D341Med (cell line): Measurements from ENCODE around the gene PRC1.
"Not testable (repeated sequence)": the region's sequence is repeated elsewhere in the genome, so short reads cannot be mapped to it uniquely, and the experiment has no call there.

Experiments
- DNase-seq: peaks from one replicate; pipeline ENCODE4 v3.0.0; 2012; ENCODE audit warnings: low spot score

PRC1 gene

DNA sequence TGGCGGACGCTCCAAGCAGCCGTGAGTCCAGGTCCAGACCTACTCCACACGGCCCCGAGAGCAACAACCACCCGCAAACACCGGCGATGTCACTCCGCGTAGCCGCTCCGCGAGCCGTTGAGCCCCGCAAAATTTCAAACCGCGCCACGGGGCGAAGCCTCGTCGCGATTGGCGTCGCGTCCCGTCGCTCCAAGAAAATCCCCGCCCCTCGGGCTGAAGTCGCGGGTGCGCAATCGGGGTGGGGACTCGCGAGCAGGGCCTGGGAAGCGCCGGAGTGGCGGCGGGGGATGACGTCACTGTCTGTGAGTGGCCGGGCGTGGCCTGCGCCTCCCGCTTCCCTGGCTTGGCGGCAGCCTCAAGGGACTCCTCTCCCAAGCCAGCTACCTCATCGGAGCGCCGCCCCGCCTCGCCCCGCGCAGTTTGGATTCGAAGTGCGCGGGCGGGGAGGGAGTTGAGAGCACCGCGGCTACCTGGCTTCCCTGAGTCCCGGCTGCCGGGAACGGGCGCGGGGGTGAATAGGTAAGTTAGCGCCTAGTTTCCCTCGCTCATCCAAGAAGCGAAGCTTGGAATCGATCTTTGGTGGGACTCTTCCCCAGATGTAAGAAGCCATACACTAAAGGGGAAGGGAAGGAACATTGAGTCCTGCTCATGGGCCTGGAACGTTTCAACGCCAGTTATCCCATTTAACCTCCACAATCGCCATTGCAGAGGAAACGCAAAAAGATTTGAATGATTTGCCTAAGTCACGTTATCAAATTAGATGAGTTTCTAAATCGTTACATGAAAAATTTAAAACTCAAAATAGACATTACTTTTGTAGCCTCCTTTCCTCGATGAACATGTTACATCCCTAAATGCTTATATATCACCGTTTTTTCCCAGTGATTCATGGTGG lies at the start of gene PRC1:
Gene PRC1, minus strand, starts transcription at position 119 of the 895 bp plus-strand sequence. Its CDS starts 118 bp downstream, at position 1.
- DNase-seq, result peak; percentile 100

- no peak for DNase-seq
Measured at GRCh38 chr15:91043202-91043874, 49.0 kb upstream of the PRC1 start.

DNA sequence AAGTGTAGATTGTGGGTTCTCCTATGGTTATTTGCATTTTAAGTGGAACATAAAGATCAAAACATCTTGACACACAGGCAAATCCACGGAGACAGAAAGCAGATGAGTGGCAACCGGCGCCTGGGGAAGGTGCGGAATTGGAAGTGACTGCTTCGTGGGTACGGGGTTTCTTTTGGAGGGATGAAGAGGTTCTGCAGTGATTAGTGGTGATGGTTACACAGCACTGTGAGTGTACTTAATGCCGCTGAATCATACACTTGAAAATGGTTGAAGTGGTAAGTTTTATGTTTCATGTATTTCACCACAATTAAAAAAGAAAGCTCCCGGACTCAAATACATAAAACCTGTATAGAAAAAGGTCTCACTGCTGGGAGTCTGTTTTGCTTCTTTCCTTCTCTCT lies 46.5 kb upstream of the PRC1 start:
- no peak for DNase-seq

GRCh38 chr15:91039996-91040395 lies 45.7 kb upstream of the PRC1 start:
- DNase-seq, result no peak

DNA sequence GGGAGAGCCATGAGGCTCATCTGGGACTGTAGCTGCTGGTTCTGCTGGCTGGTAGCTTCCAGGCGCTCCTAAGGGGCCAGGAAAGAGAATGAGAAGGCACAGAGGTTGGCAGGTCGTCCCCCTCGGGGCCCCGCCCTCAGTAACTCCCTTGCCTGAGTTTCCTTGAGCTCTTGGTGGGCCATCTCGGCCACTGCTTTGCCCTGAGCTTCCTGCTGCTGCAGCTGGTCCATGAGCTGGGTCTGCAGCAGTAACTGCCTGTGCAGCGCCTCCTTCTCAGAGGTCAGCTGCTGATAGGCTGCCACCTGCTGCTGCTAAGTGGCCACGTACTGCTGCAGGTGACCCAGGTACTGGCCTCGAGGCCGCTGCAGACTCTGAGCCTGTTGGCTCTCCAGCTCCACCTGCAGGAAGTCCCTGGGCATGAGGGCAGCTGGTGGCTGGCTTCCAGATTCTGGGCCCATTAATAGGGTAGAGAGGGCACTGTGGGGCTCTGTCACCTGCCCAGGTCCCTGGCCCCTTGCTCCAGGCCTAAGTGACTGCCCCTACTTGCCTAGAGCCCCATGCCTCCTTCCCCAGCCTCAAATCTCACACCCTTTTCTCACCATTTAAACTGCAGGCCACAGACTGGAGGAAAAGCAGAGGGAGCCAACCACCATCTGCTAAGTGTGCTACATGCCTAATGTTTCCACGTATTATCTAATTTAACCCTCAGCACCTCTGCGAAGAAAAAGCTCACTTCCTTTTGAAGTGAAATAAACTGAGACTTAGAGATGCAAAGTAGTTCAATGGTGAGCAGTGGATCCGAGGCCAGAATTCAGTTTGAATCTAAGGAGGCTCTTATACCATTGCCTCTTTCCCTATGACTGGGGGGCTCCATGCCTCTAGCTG lies 38.8 kb upstream of the PRC1 start:
- DNase-seq, result peak; percentile 70

GRCh38 chr15:91031796-91032195 lies 37.5 kb upstream of the PRC1 start:
- DNase-seq, result no peak

GRCh38 chr15:91027677-91028076 lies 33.3 kb upstream of the PRC1 start:
- DNase-seq, result no peak

- DNase-seq, result no peak
Measured at GRCh38 chr15:91023720-91024119, 29.4 kb upstream of the PRC1 start.

DNA sequence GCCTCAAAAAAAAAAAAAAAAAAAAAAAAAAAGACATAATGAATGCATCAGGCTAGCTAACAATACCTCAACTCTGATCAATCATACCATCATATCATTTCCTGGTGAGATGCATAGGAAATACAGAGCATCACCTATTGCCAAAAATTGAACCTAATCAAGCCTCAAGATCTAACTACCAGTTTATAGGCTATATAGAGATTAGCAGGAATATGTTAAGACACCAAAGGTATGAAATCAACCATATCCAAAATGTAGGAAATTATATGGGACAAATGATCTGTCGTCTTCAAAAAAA lies 28.4 kb upstream of the PRC1 start:
- DNase-seq, result no peak

DNA sequence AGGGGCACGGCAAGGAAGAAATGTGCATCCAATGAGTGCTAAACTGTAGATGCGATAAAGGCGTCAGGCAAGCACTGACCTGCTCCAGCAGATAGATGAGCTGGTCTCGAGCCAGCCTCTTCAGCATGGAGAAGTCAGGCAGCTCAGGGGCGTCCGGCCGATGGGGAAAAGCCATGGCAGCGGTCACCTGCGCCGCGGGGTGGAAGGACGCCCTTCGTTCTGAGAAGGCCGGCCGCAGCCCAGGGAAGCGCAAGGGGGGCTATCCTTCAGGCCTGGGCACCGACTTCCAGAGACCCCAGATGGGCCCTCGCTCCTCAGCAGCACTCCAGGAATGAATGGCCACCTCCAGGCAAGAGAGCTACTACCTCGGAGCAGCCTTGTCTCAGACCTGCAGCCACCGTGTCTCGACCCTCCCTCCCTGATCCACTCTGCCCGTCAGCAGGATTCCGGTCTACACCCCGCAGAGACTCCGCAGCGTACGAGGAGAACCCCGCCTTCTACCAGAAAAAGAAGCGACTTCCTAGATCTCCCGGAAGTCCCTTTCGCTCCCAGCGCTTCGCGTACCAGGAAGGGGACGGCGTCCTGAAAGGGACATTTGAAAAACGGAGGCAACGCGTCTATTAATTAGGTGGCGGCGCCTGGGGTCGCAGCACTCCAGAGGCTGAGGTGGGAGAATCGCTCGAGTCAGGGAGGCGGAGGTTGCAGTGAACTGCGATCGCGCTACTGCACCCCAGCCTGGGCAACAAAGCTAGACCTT lies 27.9 kb upstream of the PRC1 start, which contains the start of gene VPS33B:
Gene VPS33B, minus strand, starts transcription at position 520 of the 757 bp plus-strand sequence. Its CDS starts 345 bp downstream, at position 175.
- DNase-seq, result peak; percentile 88

GRCh38 chr15:91021516-91022074 lies 27.3 kb upstream of the PRC1 start:
- no peak for DNase-seq

GRCh38 chr15:91018158-91018557 lies 23.8 kb upstream of the PRC1 start:
- DNase-seq, result no peak

DNA sequence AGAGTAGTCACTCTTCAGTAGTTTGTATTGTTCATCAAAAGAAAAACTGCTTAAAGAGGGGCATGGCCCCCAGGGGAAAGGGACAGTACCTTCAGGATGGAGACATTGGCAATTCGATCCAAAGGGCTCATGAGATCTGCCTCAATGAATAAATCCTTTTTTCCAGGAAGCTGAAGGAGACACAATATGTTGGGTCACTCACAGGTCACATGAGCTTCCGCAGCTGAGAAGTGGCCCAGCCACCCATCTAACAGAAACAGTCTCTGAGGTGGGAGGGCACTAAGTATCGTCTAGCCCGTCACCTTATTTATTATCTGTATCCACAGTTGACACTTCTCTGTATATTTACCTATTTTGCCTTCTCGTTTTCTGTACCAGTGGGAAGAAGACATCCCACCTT lies 23.4 kb upstream of the PRC1 start:
- no peak for DNase-seq

DNA sequence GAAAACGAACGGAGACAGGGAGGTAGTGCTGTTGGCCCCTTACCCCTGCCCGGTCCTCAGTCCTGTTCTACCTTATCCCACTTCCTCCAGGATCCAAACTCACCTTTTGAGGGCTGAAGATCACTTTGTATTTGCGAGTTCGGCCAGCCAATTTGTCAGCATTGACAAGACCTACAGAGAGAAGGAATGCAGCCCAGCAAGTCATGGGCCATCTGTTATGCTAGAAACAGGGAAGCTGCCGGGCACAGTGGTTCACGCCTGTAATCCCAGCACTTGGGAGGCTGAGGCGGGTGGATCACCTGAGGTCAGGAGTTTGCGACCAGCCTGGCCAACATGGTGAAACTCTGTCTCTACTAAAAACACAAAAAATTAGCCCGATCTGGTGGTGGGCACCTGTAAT lies 19.4 kb upstream of the PRC1 start:
- not testable (repeated sequence) for DNase-seq

DNA sequence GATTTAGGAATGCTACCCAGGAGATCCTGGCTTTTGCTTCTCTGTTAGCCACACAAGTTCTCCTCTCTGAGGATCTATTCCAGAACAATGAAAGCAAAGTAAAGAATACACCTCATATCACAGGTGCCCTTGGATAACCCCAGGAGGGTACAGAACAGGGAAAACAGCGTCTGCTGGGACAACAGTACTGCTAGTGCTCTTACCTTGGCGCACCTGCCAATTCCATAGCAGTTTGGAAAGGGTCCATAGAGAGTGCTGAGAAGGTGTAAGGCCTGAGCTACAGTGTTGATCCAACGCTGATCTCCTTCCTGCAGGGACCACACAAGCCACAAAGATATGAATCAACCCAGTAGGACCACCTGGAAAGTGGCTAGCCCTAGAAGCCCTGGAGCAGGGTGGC lies 12.9 kb upstream of the PRC1 start:
- DNase-seq, result no peak

GRCh38 chr15:91001209-91001608 lies 6.9 kb upstream of the PRC1 start:
- no peak for DNase-seq

DNA sequence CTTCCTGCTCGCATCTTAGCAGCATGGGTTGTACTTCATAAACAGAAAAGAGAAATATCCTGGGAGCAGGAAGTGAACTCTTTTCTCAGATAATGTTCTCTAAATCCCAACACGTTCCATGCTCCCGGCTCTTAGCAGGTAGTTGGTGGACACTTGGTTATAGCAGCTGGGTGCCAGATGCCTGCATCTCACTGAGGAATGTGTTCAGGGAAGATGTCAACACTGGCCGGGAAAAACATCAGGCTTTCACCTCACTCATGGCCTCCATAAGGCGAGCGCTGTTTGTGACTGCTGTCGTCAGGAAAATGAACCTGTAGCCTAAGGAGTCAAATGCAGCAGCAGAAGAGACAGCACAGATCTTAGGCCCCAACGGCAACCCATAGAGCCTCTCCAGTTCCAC lies 4.4 kb upstream of the PRC1 start:
- no peak for DNase-seq

GRCh38 chr15:90994059-90994416 lies 297 bp downstream of the PRC1 start:
- peak; percentile 60 for DNase-seq

- DNase-seq, result no peak
Measured at GRCh38 chr15:90991587-90992285, 2.6 kb downstream of the PRC1 start.

- no peak for DNase-seq
Measured at GRCh38 chr15:90990446-90990845, 3.9 kb downstream of the PRC1 start.
